T-helper 1 cell treated with Interleukin-12 subunit alpha and Interleukin-12 subunit beta and Interleukin-4 antibody, amounts not matched to agents 30 μg/mL and 1 μg/mL, for 36 hours (primary cell): ENCODE results near the gene NPTX2.

Experiments
- H3K27ac Mint-ChIP-seq: one replicate; pipeline ENCODE4 v1.8.0; 2021; ENCODE audit warnings: mild to moderate bottlenecking, mixed read lengths
- H3K27me3 Mint-ChIP-seq: one replicate; pipeline ENCODE4 v1.8.0; 2021; ENCODE audit warnings: low read depth, mixed read lengths
- H3K36me3 Mint-ChIP-seq: one replicate; pipeline ENCODE4 v1.8.0; 2021; ENCODE audit warnings: low read depth, mixed read lengths
- H3K4me1 Mint-ChIP-seq: one replicate; pipeline ENCODE4 v1.8.0; 2021; ENCODE audit warnings: low read depth, mixed read lengths
- H3K4me3 Mint-ChIP-seq: one replicate; pipeline ENCODE4 v1.8.0; 2021; ENCODE audit warnings: mild to moderate bottlenecking, moderate library complexity, mixed read lengths
- H3K9me3 Mint-ChIP-seq: one replicate; pipeline ENCODE4 v1.8.0; 2021; ENCODE audit warnings: mixed read lengths

NPTX2 gene

GRCh38 chr7:98655611-98656010 is 38.5 kb downstream of the NPTX2 start:
- no peak overlapping the region for H3K4me3 Mint-ChIP-seq
- no peaks in the 10 kb centered on the region for H3K4me1 Mint-ChIP-seq
- H3K36me3 Mint-ChIP-seq, result no peaks in the 10 kb centered on the region
- H3K27ac Mint-ChIP-seq, result no peak overlapping the region
- no peaks in the 10 kb centered on the region for H3K27me3 Mint-ChIP-seq
- H3K9me3 Mint-ChIP-seq, result peaks cover under 1% of the 10 kb centered on the region

DNA sequence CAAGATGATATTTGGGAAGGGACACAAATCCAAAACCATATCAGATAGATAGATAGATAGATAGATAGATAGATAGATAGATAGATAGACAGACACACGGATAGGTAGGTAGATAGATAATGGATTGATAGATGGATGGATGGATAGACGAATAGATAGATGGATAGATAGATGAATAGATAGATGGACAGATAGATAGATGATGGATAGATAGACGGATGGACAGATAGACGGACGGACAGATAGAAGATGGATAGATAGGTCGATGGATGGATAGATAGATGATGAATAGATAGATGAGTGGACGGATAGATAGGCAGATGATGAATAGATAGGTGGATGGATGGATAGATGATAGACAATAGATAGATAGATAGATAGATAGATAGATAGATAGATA is 39.8 kb downstream of the NPTX2 start:
- no peak overlapping the region for H3K27ac Mint-ChIP-seq

DNA sequence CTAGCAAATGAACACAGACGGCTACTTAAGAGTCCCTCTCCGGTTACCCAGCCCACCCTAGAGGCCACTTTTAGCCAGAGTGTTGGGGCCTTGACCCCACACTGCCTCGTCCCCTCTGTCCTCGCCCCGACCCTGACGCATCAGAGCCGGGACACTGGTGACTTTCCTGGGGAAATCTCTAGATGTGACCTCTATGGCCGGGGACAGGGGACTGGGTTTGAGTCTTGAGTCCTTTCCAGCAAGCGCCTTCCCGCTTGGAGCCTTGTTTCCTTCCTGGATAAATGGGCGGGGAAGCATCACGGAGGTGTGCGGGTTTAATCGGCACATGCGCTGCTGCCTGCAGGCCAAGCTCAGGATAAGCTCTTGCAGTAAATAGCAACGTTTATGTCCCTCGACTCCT is 40.7 kb downstream of the NPTX2 start:
- H3K27ac Mint-ChIP-seq, result no peak overlapping the region
- no peaks in the 10 kb centered on the region for H3K9me3 Mint-ChIP-seq
- H3K4me1 Mint-ChIP-seq, result no peaks in the 10 kb centered on the region
- no peaks in the 10 kb centered on the region for H3K36me3 Mint-ChIP-seq
- no peaks in the 10 kb centered on the region for H3K27me3 Mint-ChIP-seq
- no peak overlapping the region for H3K4me3 Mint-ChIP-seq

More for the DNA sequence above, 39.8 kb downstream of the NPTX2 start:
- Mint-ChIP-seq H3K4me3 (no peak overlapping the region), H3K36me3 (no peaks in the 10 kb centered on the region), H3K4me1 (no peaks in the 10 kb centered on the region), H3K9me3 (no peaks in the 10 kb centered on the region), H3K27me3 (no peaks in the 10 kb centered on the region)

DNA sequence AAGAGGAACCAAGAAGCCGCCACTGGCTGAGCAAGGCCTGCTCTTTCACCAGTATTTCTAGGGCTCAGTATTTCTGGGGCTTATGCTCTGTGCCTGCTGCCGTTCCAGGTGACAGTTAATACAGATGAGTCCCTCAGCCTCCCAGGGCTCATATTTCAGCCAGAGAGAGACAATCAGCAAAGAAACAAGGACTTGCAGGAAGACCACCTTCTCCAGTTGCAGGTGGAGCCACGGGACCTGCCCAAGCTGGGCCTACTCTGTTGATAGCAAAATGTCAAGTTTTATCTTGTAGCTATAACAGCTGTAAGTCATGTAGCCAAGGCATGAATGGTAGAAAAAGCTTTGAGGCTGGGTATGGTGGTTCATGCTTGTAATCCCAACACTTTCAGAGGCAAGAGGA is 42.7 kb downstream of the NPTX2 start:
- no peak overlapping the region for H3K4me3 Mint-ChIP-seq
- no peaks in the 10 kb centered on the region for H3K36me3 Mint-ChIP-seq
- peaks cover 7% of the 10 kb centered on the region for H3K9me3 Mint-ChIP-seq
- no peaks in the 10 kb centered on the region for H3K27me3 Mint-ChIP-seq
- no peak overlapping the region for H3K27ac Mint-ChIP-seq
- H3K4me1 Mint-ChIP-seq, result no peaks in the 10 kb centered on the region

DNA sequence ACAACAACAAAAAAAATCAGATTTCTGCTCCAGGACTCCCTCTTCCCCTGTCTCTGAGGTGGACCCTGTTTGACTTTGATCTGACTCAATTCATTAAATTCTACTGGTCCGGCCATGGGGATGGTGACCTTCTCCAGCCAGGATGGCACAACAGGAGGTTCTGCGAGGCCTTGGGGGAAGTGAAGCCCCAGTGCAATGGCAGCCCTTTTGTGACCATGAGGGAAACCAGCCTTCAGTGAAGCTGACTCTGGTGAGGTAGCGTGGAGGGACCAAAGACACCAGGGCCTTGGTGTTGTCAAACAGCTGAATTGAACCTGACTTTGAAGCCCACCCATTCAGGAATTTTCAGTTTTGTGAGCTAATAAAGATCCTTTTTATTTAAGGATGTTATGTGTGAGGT is 44.5 kb downstream of the NPTX2 start:
- Mint-ChIP-seq H3K4me3 (no peak overlapping the region), H3K27me3 (no peaks in the 10 kb centered on the region), H3K9me3 (peaks cover 7% of the 10 kb centered on the region), H3K4me1 (no peaks in the 10 kb centered on the region), H3K27ac (no peak overlapping the region), H3K36me3 (no peaks in the 10 kb centered on the region)

DNA sequence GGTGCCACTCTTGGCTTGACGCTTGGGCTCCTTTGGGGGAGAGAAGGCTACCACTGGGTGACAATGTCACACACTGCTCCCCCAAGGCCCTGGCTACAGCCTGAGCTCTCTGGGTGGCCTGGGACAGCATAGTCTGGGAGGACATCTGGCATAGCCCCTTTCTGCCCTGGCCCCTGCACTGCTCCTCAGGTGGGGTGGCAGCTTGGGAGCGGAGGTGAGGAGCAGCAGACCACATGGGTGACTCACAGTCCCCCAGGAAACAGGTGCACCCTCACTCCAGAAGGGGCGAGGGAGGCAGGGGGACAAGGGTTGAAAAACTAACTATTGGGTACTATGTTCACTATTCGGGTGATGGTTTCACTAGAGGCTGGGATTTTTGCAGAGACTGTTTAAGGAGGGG is 45.2 kb downstream of the NPTX2 start:
- Mint-ChIP-seq H3K4me3 (no peak overlapping the region), H3K4me1 (no peaks in the 10 kb centered on the region), H3K27ac (no peak overlapping the region), H3K27me3 (no peaks in the 10 kb centered on the region), H3K9me3 (peaks cover 7% of the 10 kb centered on the region), H3K36me3 (no peaks in the 10 kb centered on the region)

GRCh38 chr7:98664882-98665281 is 47.8 kb downstream of the NPTX2 start:
- Mint-ChIP-seq H3K27ac (no peak overlapping the region), H3K27me3 (no peaks in the 10 kb centered on the region), H3K36me3 (no peaks in the 10 kb centered on the region), H3K4me3 (no peak overlapping the region), H3K9me3 (peaks cover 7% of the 10 kb centered on the region), H3K4me1 (no peaks in the 10 kb centered on the region)

GRCh38 chr7:98668255-98668654 is 51.2 kb downstream of the NPTX2 start:
- H3K36me3 Mint-ChIP-seq, result no peaks in the 10 kb centered on the region
- no peak overlapping the region for H3K27ac Mint-ChIP-seq
- peaks cover 25% of the 10 kb centered on the region for H3K9me3 Mint-ChIP-seq
- no peaks in the 10 kb centered on the region for H3K4me1 Mint-ChIP-seq
- no peak overlapping the region for H3K4me3 Mint-ChIP-seq
- H3K27me3 Mint-ChIP-seq, result no peaks in the 10 kb centered on the region

DNA sequence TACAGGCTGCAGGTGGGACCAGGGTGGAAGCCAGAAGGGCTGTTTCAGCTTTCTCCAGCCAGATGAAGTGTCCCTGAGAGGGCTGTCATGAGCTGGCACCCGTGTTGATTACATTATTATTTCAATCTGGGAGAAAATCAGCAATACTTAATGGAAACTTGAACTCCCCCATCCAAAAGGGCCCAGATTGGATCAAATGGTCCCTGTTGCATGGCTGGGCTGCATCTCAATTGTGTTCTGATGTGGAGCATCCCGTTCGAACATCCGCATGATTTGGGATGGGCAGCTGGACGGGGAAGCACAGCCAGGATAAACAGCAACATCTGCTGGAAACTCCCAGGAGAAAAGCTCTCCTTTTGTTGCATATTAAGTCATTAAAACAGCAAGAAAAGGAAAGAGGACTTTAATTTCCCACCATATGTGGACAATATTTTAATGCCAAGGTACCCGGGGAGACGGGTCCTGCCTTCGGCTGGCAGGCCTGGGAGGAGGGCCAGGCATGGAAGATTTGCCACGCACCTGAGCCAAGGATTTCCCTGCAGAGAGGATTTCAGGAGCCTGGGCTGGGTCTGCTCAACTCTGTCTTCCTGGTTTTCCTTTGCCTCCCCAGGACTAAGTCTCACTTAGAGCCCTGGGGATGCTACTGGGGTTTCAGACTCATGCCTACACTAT is 52.4 kb downstream of the NPTX2 start:
- H3K36me3 Mint-ChIP-seq, result no peaks in the 10 kb centered on the region
- no peak overlapping the region for H3K27ac Mint-ChIP-seq
- no peak overlapping the region for H3K4me3 Mint-ChIP-seq
- no peaks in the 10 kb centered on the region for H3K27me3 Mint-ChIP-seq
- no peaks in the 10 kb centered on the region for H3K4me1 Mint-ChIP-seq
- peaks cover 18% of the 10 kb centered on the region for H3K9me3 Mint-ChIP-seq

GRCh38 chr7:98670186-98670585 is 53.1 kb downstream of the NPTX2 start:
- Mint-ChIP-seq H3K36me3 (no peaks in the 10 kb centered on the region), H3K4me1 (no peaks in the 10 kb centered on the region), H3K27me3 (no peaks in the 10 kb centered on the region), H3K9me3 (peaks cover 18% of the 10 kb centered on the region), H3K4me3 (no peak overlapping the region), H3K27ac (no peak overlapping the region)

- H3K9me3 Mint-ChIP-seq, result peaks cover 23% of the 10 kb centered on the region
- H3K27me3 Mint-ChIP-seq, result no peaks in the 10 kb centered on the region
- H3K36me3 Mint-ChIP-seq, result no peaks in the 10 kb centered on the region
- no peak overlapping the region for H3K4me3 Mint-ChIP-seq
- no peak overlapping the region for H3K27ac Mint-ChIP-seq
- no peaks in the 10 kb centered on the region for H3K4me1 Mint-ChIP-seq
These were observed 54.7 kb downstream of the NPTX2 start for GRCh38 chr7:98671733-98672331.

DNA sequence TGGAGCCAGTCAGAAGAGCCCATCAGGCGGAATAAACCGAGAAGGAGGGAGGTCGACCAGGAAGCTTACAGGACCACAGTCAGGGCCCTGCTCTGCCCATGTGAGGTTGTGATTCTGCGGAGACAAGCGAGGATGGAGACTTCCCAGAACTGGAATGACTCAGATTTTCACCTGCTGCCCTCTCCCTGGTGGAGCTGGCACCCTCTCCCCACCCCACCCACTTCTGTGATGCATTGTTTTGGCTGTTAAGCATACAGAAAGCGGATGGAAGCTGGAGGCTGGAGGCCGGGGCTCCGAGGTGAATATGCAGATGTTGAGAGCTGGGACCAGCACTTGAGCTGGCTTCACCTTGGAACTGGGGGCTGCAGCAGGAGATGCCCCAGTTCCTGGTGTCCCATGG is 57.4 kb downstream of the NPTX2 start:
- Mint-ChIP-seq H3K36me3 (no peaks in the 10 kb centered on the region), H3K27me3 (no peaks in the 10 kb centered on the region), H3K9me3 (peaks cover 26% of the 10 kb centered on the region), H3K27ac (no peak overlapping the region), H3K4me3 (no peak overlapping the region), H3K4me1 (no peaks in the 10 kb centered on the region)

- no peaks in the 10 kb centered on the region for H3K27me3 Mint-ChIP-seq
- H3K4me3 Mint-ChIP-seq, result no peak overlapping the region
- H3K9me3 Mint-ChIP-seq, result peaks cover 26% of the 10 kb centered on the region
- no peak overlapping the region for H3K27ac Mint-ChIP-seq
- H3K4me1 Mint-ChIP-seq, result no peaks in the 10 kb centered on the region
- no peaks in the 10 kb centered on the region for H3K36me3 Mint-ChIP-seq
These were observed 57.8 kb downstream of the NPTX2 start for GRCh38 chr7:98674881-98675280.

DNA sequence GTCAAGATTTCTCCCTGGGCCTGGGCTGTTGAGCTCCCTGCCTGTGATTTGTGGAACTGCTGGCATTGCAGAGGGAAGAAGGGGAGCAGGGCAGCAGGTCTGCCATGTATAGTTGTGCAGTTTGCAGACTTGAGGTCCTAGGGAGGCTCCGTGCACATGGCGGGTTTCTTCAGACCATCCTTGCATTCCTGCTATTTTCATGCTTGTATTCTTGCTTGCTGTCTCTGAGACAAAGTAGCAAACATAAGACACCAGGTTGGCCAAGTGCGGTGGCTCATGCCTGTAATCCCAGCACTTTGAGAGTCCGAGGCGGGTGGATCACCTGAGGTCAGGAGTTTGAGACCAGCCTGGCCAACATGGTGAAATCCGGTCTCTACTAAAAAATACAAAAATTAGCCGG is 61.1 kb downstream of the NPTX2 start:
- Mint-ChIP-seq H3K4me3 (no peak overlapping the region), H3K4me1 (no peaks in the 10 kb centered on the region), H3K9me3 (peaks cover 8% of the 10 kb centered on the region), H3K27me3 (no peaks in the 10 kb centered on the region), H3K27ac (no peak overlapping the region), H3K36me3 (no peaks in the 10 kb centered on the region)
